Neural cell (in vitro differentiated cells): ENCODE data around the gene ZNF18. TPM values are rescaled to one million over a fixed set of nuclear protein-coding genes. Genes with fewer than 3 reads are reported as not detected.
A peak's percentile ranks its signal among the peaks of the same experiment; 100 is the strongest.

Experiments used
- H2AFZ ChIP-seq: fragments of 200-600, 300-800 bp; sonication (generic), shearing (Covaris generic); 2 replicates; pipeline ENCODE4 v1.6.0; 2014; ENCODE audit warnings: low read depth, mild to moderate bottlenecking, antibody characterized with exemption, low read length, moderate library complexity
- H3F3A ChIP-seq: fragments of 200-600 bp; shearing (Covaris generic); 2 replicates; pipeline ENCODE4 v1.6.1; 2016; ENCODE audit warnings: mild to moderate bottlenecking, moderate library complexity, mixed read lengths, antibody characterized with exemption, low read length; ENCODE audit not compliant: insufficient read depth, poor library complexity, severe bottlenecking
- H3K27ac ChIP-seq: fragments of 200-600, 300-800 bp; sonication (generic), shearing (Covaris generic); 2 replicates; pipeline ENCODE4 v1.5.1; 2014; ENCODE audit warnings: mild to moderate bottlenecking, low read length, moderate library complexity
- H3K27me3 ChIP-seq: fragments of 300-800, 200-600 bp; sonication (generic), shearing (Covaris generic); 2 replicates; pipeline ENCODE4 v1.6.0; 2014; ENCODE audit warnings: mild to moderate bottlenecking, low read depth, low read length, moderate library complexity; ENCODE audit not compliant: insufficient read depth
- H3K36me3 ChIP-seq: fragments of 300-800, 200-600 bp; sonication (generic), shearing (Covaris generic); 2 replicates; pipeline ENCODE4 v1.5.1; 2014; ENCODE audit warnings: mild to moderate bottlenecking, antibody characterized with exemption, low read length, moderate library complexity; ENCODE audit not compliant: insufficient read depth
- H3K4me2 ChIP-seq: fragments of 300-800, 200-600 bp; sonication (generic), shearing (Covaris generic); 2 replicates; pipeline ENCODE4 v1.6.0; 2014; ENCODE audit warnings: mild to moderate bottlenecking, low read length
- H3K4me3 ChIP-seq: fragments of 300-800, 200-600 bp; sonication (generic), shearing (Covaris generic); 2 replicates; pipeline ENCODE4 v1.5.1; 2014; ENCODE audit warnings: mild to moderate bottlenecking, low read length, moderate library complexity
- H3K79me2 ChIP-seq: fragments of 200-600 bp; shearing (Covaris generic); replicated peaks from 2 replicates; pipeline ENCODE4 v1.6.0; 2014; ENCODE audit warnings: mild to moderate bottlenecking, low read length, moderate library complexity; ENCODE audit not compliant: insufficient read depth
- H3K9ac ChIP-seq: fragments of 300-800, 200-600 bp; sonication (generic), shearing (Covaris generic); 2 replicates; pipeline ENCODE4 v1.6.1; 2016; ENCODE audit warnings: mild to moderate bottlenecking, low read length, mixed read lengths
- H3K9me2 ChIP-seq: fragments of 200-600 bp; shearing (Covaris generic); 2 replicates; pipeline ENCODE4 v1.6.1; 2016; ENCODE audit warnings: mild to moderate bottlenecking, low read length, mixed read lengths; ENCODE audit not compliant: insufficient read depth
- H3K9me3 ChIP-seq: fragments of 200-600, 300-800 bp; sonication (generic), shearing (Covaris generic); 2 replicates; pipeline ENCODE4 v1.6.1; 2016; ENCODE audit warnings: mild to moderate bottlenecking, mixed run types, low read length, moderate library complexity, mixed read lengths
- H4K20me1 ChIP-seq: fragments of 200-600 bp; shearing (Covaris generic); 2 replicates; pipeline ENCODE4 v1.6.1; 2016; ENCODE audit warnings: mild to moderate bottlenecking, mixed run types; ENCODE audit not compliant: insufficient read depth
- CTCF ChIP-seq: fragments of 450-650 bp; IDR thresholded peaks from 2 replicates; pipeline ENCODE4 v1.5.1; 2014; ENCODE audit warnings: antibody characterized with exemption, mild to moderate bottlenecking, moderate library complexity; ENCODE audit not compliant: poor library complexity, severe bottlenecking
- EP300 ChIP-seq: fragments of 450-650 bp; conservative IDR thresholded peaks from 2 replicates; pipeline ENCODE4 v1.6.1; 2014; ENCODE audit warnings: antibody characterized with exemption, mild to moderate bottlenecking, moderate library complexity; ENCODE audit not compliant: poor library complexity, severe bottlenecking
- EZH2 ChIP-seq: fragments of 200-600, 300-800 bp; shearing (Covaris generic), sonication (generic); IDR thresholded peaks from 2 replicates; pipeline ENCODE4 v1.6.1; 2014; ENCODE audit warnings: antibody characterized with exemption, low read length, borderline replicate concordance, mild to moderate bottlenecking; ENCODE audit not compliant: insufficient read depth, poor library complexity, severe bottlenecking
- MXI1 ChIP-seq: fragments of 450-650 bp; conservative IDR thresholded peaks from 2 replicates; pipeline ENCODE4 v1.6.1; 2014; ENCODE audit warnings: antibody characterized with exemption, mild to moderate bottlenecking; ENCODE audit not compliant: poor library complexity, severe bottlenecking
- POLR2AphosphoS5 ChIP-seq: IDR thresholded peaks from 2 replicates; pipeline ENCODE4 v1.6.1; 2012
- RAD21 ChIP-seq: fragments of 450-650 bp; conservative IDR thresholded peaks from 2 replicates; pipeline ENCODE4 v1.6.1; 2014; ENCODE audit warnings: antibody characterized with exemption, mild to moderate bottlenecking, moderate library complexity
- REST ChIP-seq: IDR thresholded peaks from 2 replicates; pipeline ENCODE4 v1.6.1; 2012; ENCODE audit warnings: borderline replicate concordance
- SMC3 ChIP-seq: fragments of 450-650 bp; conservative IDR thresholded peaks from 2 replicates; pipeline ENCODE4 v1.6.1; 2014; ENCODE audit warnings: antibody characterized with exemption, mild to moderate bottlenecking, moderate library complexity; ENCODE audit not compliant: poor library complexity
- TAF1 ChIP-seq: IDR thresholded peaks from 2 replicates; pipeline ENCODE4 v1.6.1; 2012; ENCODE audit warnings: low read depth
- polyA plus RNA-seq: library from polyadenylated mRNA; depleted of rRNA; stranded (reverse); fragments of >200 nt; gene quantifications from 2 replicates; pipeline ENCODE4 v1.2.3, GENCODE V29; 2014

Gene ZNF18
- polyA plus RNA-seq, 1 donor from 2014 or later, result 18.6 TPM

GRCh38 chr17:11999696-12000095 is 2.4 kb upstream of the ZNF18 start:
- no peaks in the 10 kb centered on the region for H3K36me3 ChIP-seq
- no peak overlapping the region for H3K4me3 ChIP-seq
- no peaks in the 10 kb centered on the region for H4K20me1 ChIP-seq
- H3K9me3 ChIP-seq, result no peaks in the 10 kb centered on the region
- H3K4me2 ChIP-seq, result no peak overlapping the region
- H3K27me3 ChIP-seq, result no peaks in the 10 kb centered on the region
- H3K79me2 ChIP-seq, result peaks cover 8% of the 10 kb centered on the region
- no peak overlapping the region for H3K27ac ChIP-seq
- TF ChIP-seq CTCF (no peak), EZH2 (no peak), REST (no peak), EP300 (no peak), POLR2AphosphoS5 (no peak), RAD21 (no peak), SMC3 (no peak), TAF1 (no peak), MXI1 (no peak)
- no peak overlapping the region for H3K9ac ChIP-seq
- H2AFZ ChIP-seq, result no peak overlapping the region
- no peaks in the 10 kb centered on the region for H3K9me2 ChIP-seq
- no peaks in the 10 kb centered on the region for H3F3A ChIP-seq

- Histone ChIP-seq H3K4me2 (peak overlapping the region; percentile 83), H3K27me3 (no peaks in the 10 kb centered on the region), H3K9ac (peak overlapping the region; percentile 87), H3K9me3 (no peaks in the 10 kb centered on the region), H2AFZ (peak overlapping the region; percentile 98), H3K79me2 (peaks cover 8% of the 10 kb centered on the region), H3K36me3 (no peaks in the 10 kb centered on the region), H3F3A (no peaks in the 10 kb centered on the region), H3K27ac (peak overlapping the region; percentile 98), H3K9me2 (no peaks in the 10 kb centered on the region), H4K20me1 (no peaks in the 10 kb centered on the region), H3K4me3 (peak overlapping the region; percentile 88)
- TF ChIP-seq MXI1 (no peak), EP300 (no peak), REST (peak; percentile 11)
These were observed 628 bp upstream of the ZNF18 start for GRCh38 chr17:11997972-11998233.
